SK-N-SH (cell line): ENCODE measurements around the gene GABRR2. TPM values are rescaled to one million over a fixed set of nuclear protein-coding genes. Genes with fewer than 3 reads are reported as not detected.

Source experiments
- CTCF ChIA-PET: fragments of 300-600, 350-600 bp; formaldehyde crosslinking; extraction: SDS; loops from one replicate; lab custom pipeline; 2021; lab: Yijun Ruan, JAX
- POLR2A ChIA-PET: fragments of 350-600 bp; sonication (Branson Sonifier 250); formaldehyde crosslinking; extraction: SDS; loops from one replicate; lab custom pipeline; 2020; ENCODE audit warnings: antibody characterized with exemption, inconsistent platforms; lab: Yijun Ruan, JAX
- DNase-seq: peaks from one replicate; pipeline ENCODE4 v3.0.0; 2012
- H2AFZ ChIP-seq: fragments of 200-600 bp; sonication (generic); 2 replicates; pipeline ENCODE4 v1.8.1; 2016; ENCODE audit warnings: antibody characterized with exemption, mild to moderate bottlenecking, low read depth
- H3F3A ChIP-seq: fragments of 200-600 bp; sonication (generic); replicated peaks from 2 replicates; pipeline ENCODE3; 2016; ENCODE audit warnings: antibody characterized with exemption, mild to moderate bottlenecking; ENCODE audit not compliant: insufficient read depth
- H3K27ac ChIP-seq, 2 experiments: fragments of 200-500 bp in 1 of 2; fragments of 200-600 bp in 1 of 2; sonication (Bioruptor generic) in 1 of 2; sonication (generic), shearing (Covaris generic) in 1 of 2; 2 replicates each; pipeline versions ENCODE4 v1.5.1 to v1.6.1; 2014 to 2016; ENCODE audit warnings: low read depth in 2 of 2, inconsistent platforms in 1 of 2, low read length in 1 of 2, mild to moderate bottlenecking in 1 of 2, mixed read lengths in 1 of 2
- H3K27me3 ChIP-seq: fragments of 200-600 bp; sonication (generic), shearing (Covaris generic); 2 replicates; pipeline ENCODE4 v1.6.1; 2016; ENCODE audit warnings: mixed run types; ENCODE audit not compliant: insufficient read depth
- H3K36me3 ChIP-seq, 2 experiments: fragments of 200-500 bp in 1 of 2; fragments of 200-600 bp in 1 of 2; sonication (Bioruptor generic) in 1 of 2; sonication (generic) in 1 of 2; replicated peaks in 1 of 2; 2 replicates each; pipeline versions ENCODE3 to v1.5.1; 2014 to 2016; ENCODE audit warnings: low read length in 1 of 2, mild to moderate bottlenecking in 1 of 2; ENCODE audit not compliant: insufficient read depth in 2 of 2, control insufficient read depth in 1 of 2
- H3K4me1 ChIP-seq, 2 experiments: fragments of 200-500 bp in 1 of 2; fragments of 200-600 bp in 1 of 2; sonication (Bioruptor generic) in 1 of 2; sonication (generic), shearing (Covaris generic) in 1 of 2; 2 replicates each; pipeline versions ENCODE4 v1.5.1 to v1.6.1; 2014 to 2016; ENCODE audit warnings: low read depth in 1 of 2, low read length in 1 of 2, mixed run types in 1 of 2; ENCODE audit not compliant: insufficient read depth in 2 of 2, control insufficient read depth in 1 of 2
- H3K4me2 ChIP-seq: fragments of 200-600 bp; sonication (generic), shearing (Covaris generic); 2 replicates; pipeline ENCODE4 v1.6.1; 2017; ENCODE audit warnings: mixed run types
- H3K4me3 ChIP-seq, 2 experiments: fragments of 200-500 bp in 1 of 2; fragments of 200-600 bp in 1 of 2; sonication (Bioruptor generic) in 1 of 2; sonication (generic), shearing (Covaris generic) in 1 of 2; 2 replicates each; pipeline versions ENCODE4 v1.5.1 to v1.8.1; 2014 to 2016; ENCODE audit warnings: low read depth in 2 of 2, inconsistent platforms in 1 of 2, low read length in 1 of 2, mild to moderate bottlenecking in 1 of 2, mixed read lengths in 1 of 2, moderate library complexity in 1 of 2
- H3K79me2 ChIP-seq: fragments of 200-600 bp; sonication (generic); 2 replicates; pipeline ENCODE4 v1.8.1; 2017; ENCODE audit warnings: mild to moderate bottlenecking; ENCODE audit not compliant: insufficient read depth
- H3K9ac ChIP-seq: fragments of 200-600 bp; sonication (generic); 2 replicates; pipeline ENCODE4 v1.6.1; 2017; ENCODE audit warnings: mixed run types
- H3K9me2 ChIP-seq: fragments of 200-600 bp; sonication (generic); 2 replicates; pipeline ENCODE4 v1.6.1; 2017; ENCODE audit warnings: mixed run types
- H3K9me3 ChIP-seq: fragments of 200-600 bp; sonication (generic); 2 replicates; pipeline ENCODE4 v1.6.1; 2017; ENCODE audit warnings: mixed run types, mild to moderate bottlenecking, moderate library complexity
- H4K20me1 ChIP-seq: fragments of 200-600 bp; sonication (generic); 2 replicates; pipeline ENCODE4 v1.6.1; 2017; ENCODE audit warnings: mild to moderate bottlenecking, mixed run types; ENCODE audit not compliant: insufficient read depth
- FOXM1 ChIP-seq: IDR thresholded peaks from 2 replicates; pipeline ENCODE4 v1.4.0; 2012; ENCODE audit warnings: low read depth, mild to moderate bottlenecking
- MXI1 ChIP-seq: IDR thresholded peaks from 2 replicates; pipeline ENCODE4 v1.6.1; 2012; ENCODE audit warnings: mild to moderate bottlenecking, low read depth, low read length, improper control_type of control experiment
- RFX5 ChIP-seq: IDR thresholded peaks from 2 replicates; pipeline ENCODE4 v1.6.1; 2012; ENCODE audit warnings: mild to moderate bottlenecking, improper control_type of control experiment, low read length
- RXRA ChIP-seq: IDR thresholded peaks from 2 replicates; pipeline ENCODE4 v1.4.0; 2012; ENCODE audit warnings: low read depth, mild to moderate bottlenecking, borderline replicate concordance
- SMC3 ChIP-seq: IDR thresholded peaks from 2 replicates; pipeline ENCODE4 v1.6.1; 2012; ENCODE audit warnings: low read depth, low read length, improper control_type of control experiment
- TCF12 ChIP-seq: IDR thresholded peaks from 2 replicates; pipeline ENCODE4 v1.4.0; 2012
- TEAD4 ChIP-seq: IDR thresholded peaks from 2 replicates; pipeline ENCODE4 v1.4.0; 2012; ENCODE audit warnings: mild to moderate bottlenecking, borderline replicate concordance; ENCODE audit not compliant: insufficient read depth
- USF2 ChIP-seq: fragments of 150-350 bp; IDR thresholded peaks from 2 replicates; pipeline ENCODE4 v1.6.1; 2017; ENCODE audit warnings: antibody characterized with exemption, low read length, low read depth, borderline replicate concordance
- YY1 ChIP-seq: IDR thresholded peaks from 2 replicates; pipeline ENCODE4 v1.4.0; 2012; ENCODE audit warnings: low read depth, mild to moderate bottlenecking
- ZBTB33 ChIP-seq: IDR thresholded peaks from 2 replicates; pipeline ENCODE4 v1.4.0; 2012; ENCODE audit warnings: low read depth, borderline replicate concordance
- WGBS: methylation state at CpG from one replicate; pipeline ENCODE4 v1.1.6; 2017; ENCODE audit warnings: low lambda C conversion rate; 5-methylcytosine and 5-hydroxymethylcytosine counted together
- polyA plus RNA-seq, 3 experiments: library from polyadenylated mRNA; depleted of rRNA; stranded (reverse); fragments of >200 nt; gene quantifications; 2 replicates each; pipeline ENCODE4 v1.2.3, GENCODE V29; 2012
- TF ChIP-seq, protein P1 (sequence below): fragments of 200-600 bp; sonication (generic); IDR thresholded peaks from 2 replicates; pipeline ENCODE4 v1.6.1; 2017; ENCODE audit warnings: antibody characterized with exemption, mild to moderate bottlenecking, moderate library complexity
- TF ChIP-seq, protein P2 (sequence below): IDR thresholded peaks from 2 replicates; pipeline ENCODE4; 2012
- TF ChIP-seq, protein P3 (sequence below): IDR thresholded peaks from 2 replicates; pipeline ENCODE4 v1.4.0; 2012; ENCODE audit warnings: low read depth, borderline replicate concordance
- TF ChIP-seq, protein P4 (sequence below): fragments of 150-350 bp; IDR thresholded peaks from 2 replicates; pipeline ENCODE4 v1.6.1; 2016; ENCODE audit warnings: mild to moderate bottlenecking, low read depth, low read length

Gene GABRR2
- polyA plus RNA-seq, 1 of the 3 experiments (the other 2 are of a cell fraction): 0.18 TPM

DNA sequence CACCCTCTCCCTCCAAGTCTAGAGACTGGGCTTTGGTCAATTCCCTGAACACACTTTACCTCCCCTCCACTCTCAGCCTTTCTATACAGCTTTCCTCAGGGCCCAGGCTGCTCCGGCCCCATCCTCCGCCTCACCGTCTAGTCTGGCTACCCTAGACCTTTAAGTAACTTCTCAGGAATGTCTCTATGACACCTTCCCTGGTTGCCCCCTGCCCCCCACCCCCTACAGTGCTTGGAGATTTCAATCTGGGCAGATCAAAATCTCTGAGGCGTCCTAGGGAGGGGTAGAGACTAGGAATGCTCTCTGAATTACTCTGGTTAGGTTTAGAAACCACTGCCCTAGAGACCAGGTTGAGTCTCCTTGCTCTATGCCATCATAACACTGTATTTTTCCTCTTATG is 31.3 kb upstream of the GABRR2 start:
- DNase-seq: no peak
- H3K27ac ChIP-seq: no peak overlapping the region
- peaks cover 61% of the 10 kb centered on the region for H4K20me1 ChIP-seq

GRCh38 chr6:89339565-89339964 is 24.5 kb upstream of the GABRR2 start:
- no peak for DNase-seq
- TF ChIP-seq RXRA: no peak
- no peak for TF ChIP-seq TCF12
- no peak for TF ChIP-seq RFX5
- no peak for TF ChIP-seq MXI1
- TF ChIP-seq YY1: no peak
- TF ChIP-seq TEAD4: no peak
- TF ChIP-seq, protein P1, sequence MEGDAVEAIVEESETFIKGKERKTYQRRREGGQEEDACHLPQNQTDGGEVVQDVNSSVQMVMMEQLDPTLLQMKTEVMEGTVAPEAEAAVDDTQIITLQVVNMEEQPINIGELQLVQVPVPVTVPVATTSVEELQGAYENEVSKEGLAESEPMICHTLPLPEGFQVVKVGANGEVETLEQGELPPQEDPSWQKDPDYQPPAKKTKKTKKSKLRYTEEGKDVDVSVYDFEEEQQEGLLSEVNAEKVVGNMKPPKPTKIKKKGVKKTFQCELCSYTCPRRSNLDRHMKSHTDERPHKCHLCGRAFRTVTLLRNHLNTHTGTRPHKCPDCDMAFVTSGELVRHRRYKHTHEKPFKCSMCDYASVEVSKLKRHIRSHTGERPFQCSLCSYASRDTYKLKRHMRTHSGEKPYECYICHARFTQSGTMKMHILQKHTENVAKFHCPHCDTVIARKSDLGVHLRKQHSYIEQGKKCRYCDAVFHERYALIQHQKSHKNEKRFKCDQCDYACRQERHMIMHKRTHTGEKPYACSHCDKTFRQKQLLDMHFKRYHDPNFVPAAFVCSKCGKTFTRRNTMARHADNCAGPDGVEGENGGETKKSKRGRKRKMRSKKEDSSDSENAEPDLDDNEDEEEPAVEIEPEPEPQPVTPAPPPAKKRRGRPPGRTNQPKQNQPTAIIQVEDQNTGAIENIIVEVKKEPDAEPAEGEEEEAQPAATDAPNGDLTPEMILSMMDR: no peak
- no peak for TF ChIP-seq SMC3
- TF ChIP-seq, protein P2, sequence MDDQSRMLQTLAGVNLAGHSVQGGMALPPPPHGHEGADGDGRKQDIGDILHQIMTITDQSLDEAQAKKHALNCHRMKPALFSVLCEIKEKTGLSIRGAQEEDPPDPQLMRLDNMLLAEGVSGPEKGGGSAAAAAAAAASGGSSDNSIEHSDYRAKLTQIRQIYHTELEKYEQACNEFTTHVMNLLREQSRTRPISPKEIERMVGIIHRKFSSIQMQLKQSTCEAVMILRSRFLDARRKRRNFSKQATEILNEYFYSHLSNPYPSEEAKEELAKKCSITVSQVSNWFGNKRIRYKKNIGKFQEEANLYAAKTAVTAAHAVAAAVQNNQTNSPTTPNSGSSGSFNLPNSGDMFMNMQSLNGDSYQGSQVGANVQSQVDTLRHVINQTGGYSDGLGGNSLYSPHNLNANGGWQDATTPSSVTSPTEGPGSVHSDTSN: no peak
- no peak for TF ChIP-seq FOXM1
- TF ChIP-seq USF2: no peak
- Histone ChIP-seq H3F3A (peaks cover 9% of the 10 kb centered on the region), H2AFZ (no peak overlapping the region), H3K4me2 (no peak overlapping the region), H3K27ac (no peak overlapping the region), H3K4me1 (no peaks in the 10 kb centered on the region; a peak in 1 of 4 replicates), H3K36me3 (peaks cover 45 to 58% of the 10 kb centered on the region in 2 experiments), H3K9me3 (no peaks in the 10 kb centered on the region), H3K79me2 (peaks cover 31% of the 10 kb centered on the region), H3K4me3 (no peak overlapping the region), H3K9me2 (no peaks in the 10 kb centered on the region), H4K20me1 (peaks cover 3% of the 10 kb centered on the region), H3K9ac (no peak overlapping the region), H3K27me3 (no peaks in the 10 kb centered on the region)
- 93% methylated on average over 2 of the region's 2 CpGs for WGBS
- POLR2A ChIA-PET: no interaction called here
- CTCF ChIA-PET: no interaction called here

More for the DNA sequence above, 31.3 kb upstream of the GABRR2 start:
- peaks cover 17 to 26% of the 10 kb centered on the region in 2 experiments for H3K4me1 ChIP-seq
- H3K36me3 ChIP-seq: peaks cover 8 to 12% of the 10 kb centered on the region in 2 experiments
- peaks cover 10% of the 10 kb centered on the region for H3F3A ChIP-seq
- CTCF ChIA-PET: interaction anchor here (2.3 kb wide), 1 partner anchor 25 kb away, joined by 12 read pairs; no protein-coding TSS in a partner anchor
- no peaks in the 10 kb centered on the region for H3K9me2 ChIP-seq
- H2AFZ ChIP-seq: no peak overlapping the region
- WGBS: 86% methylated on average over 4 of the region's 4 CpGs
- POLR2A ChIA-PET: no interaction called here
- no peak overlapping the region for H3K4me2 ChIP-seq
- H3K27me3 ChIP-seq: no peaks in the 10 kb centered on the region
- no peaks in the 10 kb centered on the region for H3K9me3 ChIP-seq
- H3K4me3 ChIP-seq: no peak overlapping the region
- H3K79me2 ChIP-seq: peaks cover 94% of the 10 kb centered on the region
- no peak overlapping the region for H3K9ac ChIP-seq
- TF ChIP-seq ZBTB33: no peak
- no peak for TF ChIP-seq YY1
- TF ChIP-seq, protein P3, sequence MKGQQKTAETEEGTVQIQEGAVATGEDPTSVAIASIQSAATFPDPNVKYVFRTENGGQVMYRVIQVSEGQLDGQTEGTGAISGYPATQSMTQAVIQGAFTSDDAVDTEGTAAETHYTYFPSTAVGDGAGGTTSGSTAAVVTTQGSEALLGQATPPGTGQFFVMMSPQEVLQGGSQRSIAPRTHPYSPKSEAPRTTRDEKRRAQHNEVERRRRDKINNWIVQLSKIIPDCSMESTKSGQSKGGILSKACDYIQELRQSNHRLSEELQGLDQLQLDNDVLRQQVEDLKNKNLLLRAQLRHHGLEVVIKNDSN: no peak
- TF ChIP-seq TEAD4: no peak
- TF ChIP-seq FOXM1: no peak
- TF ChIP-seq MXI1: no peak
- TF ChIP-seq, protein P4, sequence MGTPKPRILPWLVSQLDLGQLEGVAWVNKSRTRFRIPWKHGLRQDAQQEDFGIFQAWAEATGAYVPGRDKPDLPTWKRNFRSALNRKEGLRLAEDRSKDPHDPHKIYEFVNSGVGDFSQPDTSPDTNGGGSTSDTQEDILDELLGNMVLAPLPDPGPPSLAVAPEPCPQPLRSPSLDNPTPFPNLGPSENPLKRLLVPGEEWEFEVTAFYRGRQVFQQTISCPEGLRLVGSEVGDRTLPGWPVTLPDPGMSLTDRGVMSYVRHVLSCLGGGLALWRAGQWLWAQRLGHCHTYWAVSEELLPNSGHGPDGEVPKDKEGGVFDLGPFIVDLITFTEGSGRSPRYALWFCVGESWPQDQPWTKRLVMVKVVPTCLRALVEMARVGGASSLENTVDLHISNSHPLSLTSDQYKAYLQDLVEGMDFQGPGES: no peak
